Measurements from ENCODE around the gene TP53I3. TPM values are rescaled to one million over a fixed set of nuclear protein-coding genes. Genes with fewer than 3 reads are reported as not detected.

The TP53I3 gene
- total and polyA plus RNA-seq, 8 donors = 17.0 to 43.0 (median 22.7) TPM

DNA sequence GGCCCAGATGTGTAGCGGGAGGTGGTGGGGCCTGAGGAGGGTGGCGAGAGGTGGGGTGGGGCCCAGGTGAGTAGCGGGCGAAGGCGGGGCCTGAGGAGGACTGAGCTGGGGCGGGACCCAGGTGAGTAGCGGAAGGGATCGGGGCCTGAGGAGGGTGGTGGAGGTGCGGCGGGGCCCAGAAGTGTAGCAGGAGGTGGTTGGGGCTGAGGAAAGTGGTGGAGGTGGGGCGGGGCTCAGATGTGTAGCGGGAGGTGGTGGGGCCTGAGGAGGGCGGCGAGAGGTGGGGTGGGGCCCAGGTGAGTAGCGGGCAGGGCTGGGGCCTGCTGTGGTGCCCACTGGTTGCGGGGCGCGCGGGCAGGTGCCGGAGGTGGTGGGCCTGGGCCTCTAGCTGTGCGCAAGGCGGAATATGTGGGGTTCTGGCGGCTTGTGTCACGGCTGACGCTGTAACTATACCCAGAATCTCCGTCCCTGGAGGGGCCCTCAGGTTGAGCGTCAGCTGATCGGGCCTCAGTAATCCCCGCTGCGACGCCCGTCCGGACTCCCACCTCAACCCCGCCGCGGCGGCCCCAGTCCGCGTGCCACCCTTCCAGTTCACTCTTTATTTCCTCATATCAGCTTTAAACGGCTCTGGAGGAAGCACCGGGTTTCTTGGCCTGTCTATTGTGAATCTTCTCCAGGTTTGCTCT, 7.6 kb downstream of the TP53I3 start:
- H3K9me3 ChIP-seq = no peaks in the 10 kb centered on the region
- peak in 3 of 4 donors; percentile 1 to 4 (median 3) for ATAC-seq
- 1 to 2% methylated on average over 28 to 41 of the region's 41 CpGs for WGBS, 2 donors
- intact Hi-C loops (cut with DNase I) = no loop called here
- peak overlapping the region; percentile 75 to 92 (median 87) for H3K27ac ChIP-seq
- FAIRE-seq = no peak
- TF ChIP-seq, protein P1, sequence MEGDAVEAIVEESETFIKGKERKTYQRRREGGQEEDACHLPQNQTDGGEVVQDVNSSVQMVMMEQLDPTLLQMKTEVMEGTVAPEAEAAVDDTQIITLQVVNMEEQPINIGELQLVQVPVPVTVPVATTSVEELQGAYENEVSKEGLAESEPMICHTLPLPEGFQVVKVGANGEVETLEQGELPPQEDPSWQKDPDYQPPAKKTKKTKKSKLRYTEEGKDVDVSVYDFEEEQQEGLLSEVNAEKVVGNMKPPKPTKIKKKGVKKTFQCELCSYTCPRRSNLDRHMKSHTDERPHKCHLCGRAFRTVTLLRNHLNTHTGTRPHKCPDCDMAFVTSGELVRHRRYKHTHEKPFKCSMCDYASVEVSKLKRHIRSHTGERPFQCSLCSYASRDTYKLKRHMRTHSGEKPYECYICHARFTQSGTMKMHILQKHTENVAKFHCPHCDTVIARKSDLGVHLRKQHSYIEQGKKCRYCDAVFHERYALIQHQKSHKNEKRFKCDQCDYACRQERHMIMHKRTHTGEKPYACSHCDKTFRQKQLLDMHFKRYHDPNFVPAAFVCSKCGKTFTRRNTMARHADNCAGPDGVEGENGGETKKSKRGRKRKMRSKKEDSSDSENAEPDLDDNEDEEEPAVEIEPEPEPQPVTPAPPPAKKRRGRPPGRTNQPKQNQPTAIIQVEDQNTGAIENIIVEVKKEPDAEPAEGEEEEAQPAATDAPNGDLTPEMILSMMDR (IDR thresholded peaks at IDR 0.05) = no peak
- no peaks in the 10 kb centered on the region for H3K27me3 ChIP-seq
- H3K36me3 ChIP-seq = peaks cover 0 to 31% (median 0%) of the 10 kb centered on the region in 3 donors
- peak overlapping the region; percentile 51 to 76 (median 58) for H3K4me3 ChIP-seq
- H3K4me1 ChIP-seq = peaks cover 0 to 17% (median 0%) of the 10 kb centered on the region in 3 donors
- DNase-seq = no peak

- Histone ChIP-seq H3K9me3 (no peaks in the 10 kb centered on the region), H3K4me1 (peaks cover 0 to 17% (median 0%) of the 10 kb centered on the region in 3 donors), H3K36me3 (peaks cover 0 to 31% (median 0%) of the 10 kb centered on the region in 3 donors), H3K27ac (peak within 1 kb of the TSS; percentile 75 to 92 (median 87)), H3K27me3 (no peaks in the 10 kb centered on the region), H3K4me3 (peak within 1 kb of the TSS; percentile 51 to 76 (median 58))
- 0 to 1% methylated on average over 64 of the region's 64 CpGs for WGBS, 2 donors
- DNase-seq (peak; percentile 98 to 100 (median 100)), FAIRE-seq (peak; percentile 67), ATAC-seq (peak; percentile 85 to 94 (median 87))
- TF ChIP-seq, protein P1 (IDR thresholded peaks at IDR 0.05) = no peak
- intact Hi-C loops (cut with DNase I) = no loop called here
Measured at GRCh38 chr2:24075915-24076848, 8.5 kb downstream of the TP53I3 start, which contains the start of gene SF3B6. SF3B6 (minus strand) TSS chr2:24076326; CDS start chr2:24076229, 97 bp downstream.

GRCh38 chr2:24075259-24075658, 9.4 kb downstream of the TP53I3 start:
- no peak for ATAC-seq
- intact Hi-C loops (cut with DNase I) = no loop called here
- peaks cover 0 to 17% (median 0%) of the 10 kb centered on the region in 3 donors for H3K4me1 ChIP-seq
- H3K4me3 ChIP-seq = peak overlapping the region; percentile 37 to 76 (median 58)
- WGBS, 2 donors = 46 to 51% methylated on average over 5 of the region's 5 CpGs
- no peaks in the 10 kb centered on the region for H3K9me3 ChIP-seq
- TF ChIP-seq, protein P1 (IDR thresholded peaks at IDR 0.05) = no peak
- H3K27ac ChIP-seq = peak overlapping the region in 1 of 4 donors; percentile 92
- no peak for FAIRE-seq
- no peaks in the 10 kb centered on the region for H3K27me3 ChIP-seq
- peaks cover 0 to 25% (median 0%) of the 10 kb centered on the region in 3 donors for H3K36me3 ChIP-seq
- DNase-seq = no peak

DNA sequence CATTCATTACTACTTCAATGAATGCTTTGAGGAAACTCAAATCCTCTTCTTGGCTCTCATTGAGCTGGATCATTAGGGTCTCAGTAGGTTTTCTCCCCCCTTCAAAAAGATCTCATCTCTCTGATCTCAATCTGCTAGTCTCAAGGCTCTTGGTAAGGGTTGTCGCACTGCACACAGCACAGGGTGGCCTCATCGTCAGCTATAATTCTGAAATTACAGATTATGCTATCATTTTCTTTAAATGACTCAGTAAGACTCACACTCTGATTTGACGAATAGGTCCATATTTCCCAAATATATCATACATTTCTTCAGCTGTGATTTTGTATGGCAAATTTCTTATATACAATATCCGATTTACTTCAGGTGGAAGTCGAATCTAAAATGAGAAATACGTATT, 10.8 kb downstream of the TP53I3 start:
- intact Hi-C loops (cut with DNase I) = no loop called here
- TF ChIP-seq, protein P1 (IDR thresholded peaks at IDR 0.05) = no peak
- DNase-seq = no peak

More for the DNA sequence above, 10.8 kb downstream of the TP53I3 start:
- H3K4me3 ChIP-seq = no peak overlapping the region
- H3K36me3 ChIP-seq = peaks cover 0 to 21% (median 0%) of the 10 kb centered on the region in 3 donors
- no peak overlapping the region for H3K27ac ChIP-seq
- FAIRE-seq (no peak), ATAC-seq (no peak)
- H3K9me3 ChIP-seq = no peaks in the 10 kb centered on the region
- H3K27me3 ChIP-seq = no peaks in the 10 kb centered on the region
- H3K4me1 ChIP-seq = peaks cover 0 to 17% (median 0%) of the 10 kb centered on the region in 3 donors
- 86 to 91% methylated on average over 6 of the region's 6 CpGs for WGBS, 2 donors
